HG03175 (cell line): ENCODE results near the gene RPH3AL.
"Not testable (repeated sequence)": the region's sequence is repeated elsewhere in the genome, so short reads cannot be mapped to it uniquely, and the experiment has no call there.

Experiments used
- ATAC-seq: cut with Tn5 transposase; IDR thresholded peaks from one replicate; pipeline ENCODE4 v1.9.1; 2021; ENCODE audit warnings: mild to moderate bottlenecking, moderate library complexity; ENCODE audit not compliant: unreplicated experiment

The RPH3AL gene

GRCh38 chr17:379531-380465, 27.2 kb upstream of the RPH3AL start:
- ATAC-seq: no peak

- no peak for ATAC-seq
Observed at GRCh38 chr17:378068-378467, 25.5 kb upstream of the RPH3AL start.

GRCh38 chr17:376936-377863, 24.6 kb upstream of the RPH3AL start:
- ATAC-seq: no peak

GRCh38 chr17:373613-374230, 21.1 kb upstream of the RPH3AL start:
- no peak for ATAC-seq

- ATAC-seq: no peak
Observed at GRCh38 chr17:372157-373152, 19.8 kb upstream of the RPH3AL start.

GRCh38 chr17:371583-371982, 19.0 kb upstream of the RPH3AL start:
- ATAC-seq: no peak

GRCh38 chr17:367656-368055, 15.0 kb upstream of the RPH3AL start:
- not testable (repeated sequence) for ATAC-seq

GRCh38 chr17:366657-367615, 14.3 kb upstream of the RPH3AL start:
- ATAC-seq: not testable (repeated sequence)

GRCh38 chr17:364766-365165, 12.2 kb upstream of the RPH3AL start:
- no peak for ATAC-seq

- ATAC-seq: no peak
Observed at GRCh38 chr17:364308-364707, 11.7 kb upstream of the RPH3AL start.

GRCh38 chr17:362721-363120, 10.1 kb upstream of the RPH3AL start:
- no peak for ATAC-seq

- ATAC-seq: no peak
Observed at GRCh38 chr17:360092-360750, 7.6 kb upstream of the RPH3AL start.

GRCh38 chr17:358491-359151, 6.0 kb upstream of the RPH3AL start:
- ATAC-seq: no peak

- no peak for ATAC-seq
Observed at GRCh38 chr17:357644-358043, 5.0 kb upstream of the RPH3AL start.

- no peak for ATAC-seq
Observed at GRCh38 chr17:356671-357434, 4.2 kb upstream of the RPH3AL start.

- no peak for ATAC-seq
Observed at GRCh38 chr17:354651-355556, 2.3 kb upstream of the RPH3AL start.
